ES-I3 (cell line): Measurements from ENCODE around the gene PPFIA4.

Source experiments
- H3K36me3 ChIP-seq: 2 replicates; pipeline ENCODE4 v1.6.1; 2013; ENCODE audit warnings: mild to moderate bottlenecking, low read length, control low read depth, moderate library complexity; ENCODE audit not compliant: insufficient read depth
- H3K4me1 ChIP-seq: 2 replicates; pipeline ENCODE4 v1.6.1; 2013; ENCODE audit warnings: mild to moderate bottlenecking, control low read depth, low read length; ENCODE audit not compliant: insufficient read depth
- H3K9ac ChIP-seq: 2 replicates; pipeline ENCODE4 v1.6.1; 2013; ENCODE audit warnings: low read depth, mild to moderate bottlenecking, low read length, moderate library complexity
- H3K9me3 ChIP-seq: 2 replicates; pipeline ENCODE4 v1.6.1; 2013; ENCODE audit warnings: mild to moderate bottlenecking, low read length, moderate library complexity; ENCODE audit not compliant: control insufficient read depth, insufficient read depth

The PPFIA4 gene

DNA sequence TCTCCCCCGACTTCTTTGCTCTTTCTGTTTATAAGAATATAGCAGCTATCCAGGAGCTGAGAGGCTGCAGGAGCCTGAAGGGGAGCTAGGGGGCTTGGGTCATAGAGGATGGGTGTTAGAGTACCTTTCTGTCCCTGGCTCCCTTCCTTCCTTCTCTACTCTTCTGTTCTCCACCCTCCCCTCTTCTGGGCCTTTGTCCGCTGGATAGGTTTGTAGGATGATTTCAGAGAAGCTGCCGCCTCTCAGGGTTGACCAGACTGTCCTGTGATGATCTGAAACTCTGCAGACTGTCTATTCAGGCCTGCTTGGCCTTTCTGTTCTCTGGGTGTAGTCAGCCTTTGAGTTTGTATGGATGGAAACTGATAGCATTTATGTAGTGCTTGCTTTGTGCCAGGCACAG, 26.3 kb downstream of the PPFIA4 start:
- H3K9me3 ChIP-seq: no peaks in the 10 kb centered on the region
- H3K4me1 ChIP-seq: peaks cover 30% of the 10 kb centered on the region
- no peak overlapping the region for H3K9ac ChIP-seq
- no peaks in the 10 kb centered on the region for H3K36me3 ChIP-seq

GRCh38 chr1:203054184-203054583, 27.9 kb downstream of the PPFIA4 start:
- H3K9ac ChIP-seq: no peak overlapping the region
- no peaks in the 10 kb centered on the region for H3K36me3 ChIP-seq
- peaks cover 32% of the 10 kb centered on the region for H3K4me1 ChIP-seq
- H3K9me3 ChIP-seq: no peaks in the 10 kb centered on the region

DNA sequence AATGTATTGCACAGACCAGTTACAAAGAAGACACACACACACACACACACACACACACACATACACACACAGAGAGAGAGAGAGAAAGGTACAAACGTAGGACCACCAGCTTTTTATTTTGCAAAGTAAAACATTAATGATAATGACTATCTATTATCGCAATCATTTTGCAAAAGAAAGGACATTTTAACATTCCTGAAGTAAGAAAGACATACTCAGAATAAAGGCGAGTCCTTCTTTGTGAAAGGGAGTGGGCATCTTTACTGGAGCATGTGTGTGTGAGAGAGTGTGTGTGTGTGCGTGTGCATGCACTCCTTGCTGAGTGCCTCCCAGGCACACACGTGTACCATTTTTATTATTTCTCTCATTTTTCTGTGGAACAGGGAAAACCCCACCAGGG, 28.4 kb downstream of the PPFIA4 start:
- Histone ChIP-seq H3K4me1 (peaks cover 32% of the 10 kb centered on the region), H3K9ac (no peak overlapping the region), H3K9me3 (no peaks in the 10 kb centered on the region), H3K36me3 (no peaks in the 10 kb centered on the region)

GRCh38 chr1:203055161-203055799, 29.0 kb downstream of the PPFIA4 start:
- no peaks in the 10 kb centered on the region for H3K36me3 ChIP-seq
- peaks cover 32% of the 10 kb centered on the region for H3K4me1 ChIP-seq
- H3K9me3 ChIP-seq: no peaks in the 10 kb centered on the region
- H3K9ac ChIP-seq: no peak overlapping the region

DNA sequence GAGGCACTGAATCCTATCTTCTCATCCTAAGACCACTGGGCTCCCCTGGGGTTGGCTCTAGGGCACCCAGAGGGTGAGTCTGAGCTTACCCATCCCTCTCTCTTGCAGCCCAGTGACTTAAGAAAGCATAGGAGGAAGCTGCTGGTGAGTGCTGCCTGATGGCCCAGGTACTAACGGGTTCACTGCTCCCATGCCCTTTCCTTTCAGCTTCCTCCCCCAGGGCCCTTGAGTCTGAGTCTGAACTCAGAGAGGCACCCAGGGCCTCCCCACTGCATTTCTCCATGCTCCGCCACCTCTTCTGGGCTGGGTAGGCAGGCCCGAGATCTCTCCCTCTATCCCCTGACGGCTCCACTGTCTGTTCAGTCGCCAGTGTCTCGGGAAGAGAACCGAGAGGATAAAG, 29.7 kb downstream of the PPFIA4 start:
- H3K4me1 ChIP-seq: peaks cover 32% of the 10 kb centered on the region
- H3K9ac ChIP-seq: no peak overlapping the region
- no peaks in the 10 kb centered on the region for H3K36me3 ChIP-seq
- H3K9me3 ChIP-seq: no peaks in the 10 kb centered on the region

DNA sequence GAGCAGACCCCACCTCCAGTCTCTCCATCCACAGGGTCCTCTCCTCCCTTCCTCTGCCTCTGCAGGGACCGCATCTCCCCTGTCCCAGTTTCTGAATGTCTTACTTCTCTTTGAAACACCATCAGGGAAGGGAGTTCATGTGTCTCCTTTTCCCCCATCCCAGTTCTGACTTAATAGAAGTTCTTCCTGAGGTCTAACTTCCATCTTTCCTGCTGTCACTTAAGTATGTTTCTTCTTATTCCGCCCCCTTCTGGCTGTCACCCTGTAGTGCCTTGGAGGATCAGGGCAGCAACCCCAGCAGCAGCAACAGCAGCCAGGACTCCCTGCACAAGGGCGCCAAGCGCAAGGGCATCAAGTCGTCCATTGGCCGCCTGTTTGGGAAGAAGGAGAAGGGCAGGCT, 30.2 kb downstream of the PPFIA4 start:
- Histone ChIP-seq H3K4me1 (peaks cover 30% of the 10 kb centered on the region), H3K36me3 (peaks cover 2% of the 10 kb centered on the region; the same call in 1 of the 2 replicates), H3K9ac (no peak overlapping the region), H3K9me3 (no peaks in the 10 kb centered on the region)

- Histone ChIP-seq H3K4me1 (peaks cover 18% of the 10 kb centered on the region), H3K36me3 (peaks cover 2% of the 10 kb centered on the region; the same call in 1 of the 2 replicates), H3K9me3 (no peaks in the 10 kb centered on the region), H3K9ac (no peak overlapping the region)
These were observed 31.8 kb downstream of the PPFIA4 start for GRCh38 chr1:203057911-203058675.

GRCh38 chr1:203058676-203058935, 32.3 kb downstream of the PPFIA4 start:
- Histone ChIP-seq H3K9ac (no peak overlapping the region), H3K36me3 (peaks cover 2% of the 10 kb centered on the region; the same call in 1 of the 2 replicates), H3K4me1 (peaks cover 18% of the 10 kb centered on the region), H3K9me3 (no peaks in the 10 kb centered on the region)

- H3K9me3 ChIP-seq: no peaks in the 10 kb centered on the region
- peaks cover 2% of the 10 kb centered on the region; the same call in 1 of the 2 replicates for H3K36me3 ChIP-seq
- peaks cover 12% of the 10 kb centered on the region for H3K4me1 ChIP-seq
These were observed 33.2 kb downstream of the PPFIA4 start for GRCh38 chr1:203059485-203059884.

GRCh38 chr1:203060115-203060514, 33.8 kb downstream of the PPFIA4 start:
- no peak overlapping the region for H3K9ac ChIP-seq
- H3K36me3 ChIP-seq: peaks cover 2% of the 10 kb centered on the region; the same call in 1 of the 2 replicates
- H3K4me1 ChIP-seq: peaks cover 5% of the 10 kb centered on the region; the same call in 1 of the 2 replicates
- H3K9me3 ChIP-seq: no peaks in the 10 kb centered on the region

More at GRCh38 chr1:203059485-203059884, 33.2 kb downstream of the PPFIA4 start:
- H3K9ac ChIP-seq: no peak overlapping the region

GRCh38 chr1:203063287-203063686, 37.0 kb downstream of the PPFIA4 start:
- Histone ChIP-seq H3K9me3 (no peaks in the 10 kb centered on the region), H3K9ac (no peak overlapping the region), H3K4me1 (peaks cover 2% of the 10 kb centered on the region; the same call in 1 of the 2 replicates), H3K36me3 (peaks cover 2% of the 10 kb centered on the region; the same call in 1 of the 2 replicates)

- H3K4me1 ChIP-seq: no peaks in the 10 kb centered on the region
- H3K36me3 ChIP-seq: peaks cover 2% of the 10 kb centered on the region; the same call in 1 of the 2 replicates
- H3K9ac ChIP-seq: no peak overlapping the region
- H3K9me3 ChIP-seq: no peaks in the 10 kb centered on the region
These were observed 38.9 kb downstream of the PPFIA4 start for GRCh38 chr1:203065191-203065590.

- Histone ChIP-seq H3K9me3 (no peaks in the 10 kb centered on the region), H3K36me3 (peaks cover 2% of the 10 kb centered on the region; the same call in 1 of the 2 replicates), H3K4me1 (no peaks in the 10 kb centered on the region), H3K9ac (no peak overlapping the region)
These were observed 39.7 kb downstream of the PPFIA4 start for GRCh38 chr1:203065986-203066385.

GRCh38 chr1:203066965-203067364, 40.7 kb downstream of the PPFIA4 start:
- Histone ChIP-seq H3K9me3 (no peaks in the 10 kb centered on the region), H3K4me1 (no peaks in the 10 kb centered on the region), H3K9ac (no peak overlapping the region), H3K36me3 (no peaks in the 10 kb centered on the region)
